Stimulated activated CD4-positive, alpha-beta T cell treated with anti-CD3 and anti-CD28 coated beads, Interleukin-4, amount 100 ng/mL, for 48 hours (primary cell): Measurements from ENCODE around the gene FRMD4A.
"Not testable (repeated sequence)": the region's sequence is repeated elsewhere in the genome, so short reads cannot be mapped to it uniquely, and the experiment has no call there.

Source experiments
- DNase-seq, 2 donors: peaks; one replicate each; pipeline ENCODE4 v3.0.0-alpha.2; 2020; ENCODE audit warnings: low read depth in 2 of 2

The FRMD4A gene

DNA sequence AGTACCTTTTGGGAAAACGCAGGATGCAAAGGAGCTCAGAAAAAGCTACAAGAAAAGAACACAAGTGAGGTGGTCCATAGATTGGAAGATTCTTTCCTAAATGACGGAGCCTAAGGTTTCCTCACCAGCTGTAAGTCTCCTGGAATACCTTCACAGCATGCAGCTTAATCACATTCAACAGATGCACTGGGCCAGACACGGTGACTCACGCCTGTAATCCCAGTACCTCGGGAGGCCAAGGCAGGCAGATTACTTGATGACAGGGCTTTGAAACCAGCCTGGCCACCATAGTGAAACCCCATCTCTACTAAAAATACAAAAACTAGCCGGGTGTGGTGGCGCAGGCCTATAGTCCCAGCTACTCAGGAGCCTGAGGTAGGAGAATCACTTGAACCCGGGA is 228.7 kb downstream of the FRMD4A start:
- DNase-seq: no peak

DNA sequence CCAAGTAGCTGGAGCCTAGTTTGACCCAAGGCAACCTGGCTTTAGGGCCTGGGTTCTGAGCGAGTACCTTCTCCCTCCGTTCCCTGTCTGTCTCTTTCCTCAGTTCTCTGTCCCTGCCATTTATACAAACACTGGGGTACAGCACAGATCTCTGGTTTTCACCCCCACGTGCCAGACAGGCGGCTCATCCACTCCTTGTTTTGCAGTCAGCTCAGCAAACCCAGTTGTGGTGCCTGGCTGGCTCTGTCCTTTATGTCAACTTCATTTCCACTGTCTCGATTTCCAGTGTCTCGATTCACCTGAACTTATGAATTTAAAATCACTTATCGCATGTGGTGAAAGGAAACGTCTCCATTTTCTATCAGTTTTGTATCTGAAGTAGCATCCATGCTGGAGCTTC is 230.8 kb downstream of the FRMD4A start:
- DNase-seq: no peak

DNA sequence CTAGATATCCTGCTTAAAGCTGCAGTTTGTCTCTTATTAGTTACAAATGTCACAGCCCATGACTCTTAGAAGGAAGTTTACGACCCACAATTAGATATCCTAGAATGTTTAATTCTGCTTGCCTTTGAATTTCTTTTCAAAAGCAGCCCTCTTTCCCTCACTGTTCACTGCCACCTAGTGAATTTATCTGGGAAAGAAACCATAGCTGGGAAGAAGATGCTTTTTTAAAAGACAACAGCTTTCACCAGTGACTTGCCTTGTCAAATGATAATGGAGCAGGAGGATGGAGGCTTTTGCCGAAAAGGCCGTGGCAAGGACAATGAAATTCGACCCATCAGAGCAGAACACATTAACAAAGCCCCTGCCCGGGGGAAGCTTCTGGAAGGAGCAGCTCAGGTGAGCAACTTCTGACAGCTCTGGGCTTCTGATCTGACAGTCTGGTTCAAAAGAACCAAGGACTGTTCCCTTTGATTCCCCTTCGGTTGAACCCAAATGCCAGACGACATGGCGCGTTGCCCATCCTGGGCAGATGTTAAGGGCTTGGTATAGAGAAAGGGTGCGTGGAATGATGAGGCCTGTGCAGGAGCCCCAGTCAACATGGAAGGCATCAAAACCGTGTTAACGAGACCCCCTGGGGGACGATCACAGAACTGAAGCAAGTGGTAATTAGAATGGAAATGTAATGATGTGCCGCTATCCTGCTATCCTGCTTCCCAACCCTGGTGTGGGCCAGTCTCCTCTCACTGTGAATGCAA is 236.8 kb downstream of the FRMD4A start:
- DNase-seq: no peak

DNA sequence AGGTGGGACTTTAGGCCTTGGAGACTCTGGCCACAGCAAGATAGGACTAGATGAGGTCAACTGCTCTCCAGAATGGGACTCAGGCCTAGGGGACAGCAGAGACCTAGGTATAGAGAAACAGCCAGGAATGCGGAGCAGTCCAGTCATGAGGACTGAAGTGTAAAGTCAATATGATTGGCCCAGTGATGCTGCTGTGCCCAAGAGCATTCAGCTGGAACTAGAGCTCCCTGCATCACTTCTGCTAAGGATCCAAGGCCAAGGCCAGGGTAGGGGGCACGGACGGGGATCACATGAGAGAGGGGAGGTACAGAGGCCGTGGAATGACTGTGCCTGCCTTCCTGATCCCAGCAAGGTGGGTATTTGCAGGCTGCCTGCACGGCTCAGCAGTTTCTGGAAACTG is 237.9 kb downstream of the FRMD4A start:
- DNase-seq: no peak

DNA sequence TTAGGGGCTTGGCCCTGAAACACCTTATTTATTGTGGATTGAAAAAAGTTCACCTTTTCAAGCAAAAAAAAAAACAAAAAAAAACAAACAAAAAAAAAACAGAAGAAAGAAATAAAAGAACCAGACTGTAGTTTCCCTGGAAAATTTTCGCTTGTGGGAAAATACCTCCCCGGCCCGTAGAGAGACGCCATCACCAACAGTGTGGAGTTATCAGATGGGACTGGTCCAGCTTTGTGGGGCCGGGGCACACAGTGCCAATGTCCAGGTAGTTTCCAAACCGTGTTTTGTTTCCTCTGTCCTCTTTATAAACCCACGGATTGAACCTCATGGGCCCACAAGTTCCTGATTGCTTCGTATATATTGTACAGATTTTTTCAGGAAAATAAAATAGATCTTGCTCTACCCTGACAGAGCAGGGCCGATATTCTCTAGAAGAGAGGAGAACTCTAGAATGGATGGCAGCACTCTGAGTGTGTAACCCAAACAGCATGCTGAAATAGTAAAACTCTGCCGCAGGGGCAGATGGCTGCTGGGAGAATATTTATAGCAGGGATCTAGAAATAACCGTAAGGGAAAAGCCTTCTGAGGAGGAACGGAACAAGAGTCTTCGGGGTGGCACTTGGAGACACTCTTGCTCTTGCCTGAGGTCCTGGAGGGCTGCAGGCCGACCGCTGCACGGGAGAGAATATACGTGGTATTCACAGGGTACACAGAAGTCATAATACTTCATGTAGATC is 241.0 kb downstream of the FRMD4A start:
- DNase-seq: no peak

DNA sequence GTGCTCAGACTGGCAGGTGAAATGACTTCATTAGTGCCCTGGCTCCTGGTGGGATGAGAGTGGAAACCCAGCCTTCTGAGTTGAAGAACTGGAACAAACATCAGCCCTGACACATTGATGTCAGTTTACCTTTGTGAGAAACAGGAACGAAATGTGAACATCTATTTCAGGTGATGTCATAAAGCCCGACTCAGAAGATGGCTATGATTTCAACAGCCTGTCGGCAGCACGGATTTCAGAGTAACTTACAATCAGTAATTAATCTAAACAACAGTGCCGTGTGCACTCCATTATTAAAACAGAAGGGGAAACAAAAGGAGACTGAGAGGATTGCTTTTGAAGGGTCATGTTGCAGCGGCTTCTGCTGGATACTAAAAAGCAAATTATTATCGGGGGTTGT is 243.2 kb downstream of the FRMD4A start:
- no peak for DNase-seq

DNA sequence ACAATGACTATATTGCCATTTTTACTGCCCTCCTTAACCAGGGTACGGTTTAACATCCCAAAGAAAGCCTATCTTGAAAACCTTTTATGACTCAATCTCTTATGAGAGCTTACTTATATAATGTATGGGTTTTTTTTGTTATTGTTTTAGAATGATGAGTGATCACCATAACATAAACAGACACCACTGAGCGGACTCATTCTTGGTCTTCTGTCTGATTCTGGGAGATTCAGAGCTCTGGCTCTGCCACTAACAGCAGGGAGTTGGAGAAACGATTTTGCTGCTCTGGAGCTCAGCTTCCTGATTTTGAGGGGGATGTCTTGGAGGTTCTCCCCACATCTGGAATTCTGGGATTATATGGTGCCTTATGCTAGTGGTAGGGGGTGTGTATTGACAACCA is 244.1 kb downstream of the FRMD4A start:
- no peak for DNase-seq

DNA sequence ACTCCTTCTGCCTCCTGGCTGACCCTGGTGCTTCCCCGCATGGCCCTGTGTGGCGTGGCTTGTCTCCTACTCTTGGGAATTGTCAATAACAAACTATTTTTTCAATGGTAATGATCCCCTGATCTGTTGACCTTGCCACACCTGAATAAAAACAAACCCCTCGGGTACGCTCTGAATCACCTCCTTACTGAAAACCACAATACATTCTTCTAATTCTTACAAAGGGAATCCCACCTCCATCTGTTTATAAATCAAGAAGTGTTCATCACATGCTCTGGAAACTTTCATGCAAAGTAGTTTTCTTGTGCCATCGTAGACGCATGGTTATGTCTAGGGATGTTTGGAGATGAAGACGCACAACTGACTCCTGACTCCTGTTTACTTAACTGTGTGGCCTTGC is 245.8 kb downstream of the FRMD4A start:
- DNase-seq: no peak

DNA sequence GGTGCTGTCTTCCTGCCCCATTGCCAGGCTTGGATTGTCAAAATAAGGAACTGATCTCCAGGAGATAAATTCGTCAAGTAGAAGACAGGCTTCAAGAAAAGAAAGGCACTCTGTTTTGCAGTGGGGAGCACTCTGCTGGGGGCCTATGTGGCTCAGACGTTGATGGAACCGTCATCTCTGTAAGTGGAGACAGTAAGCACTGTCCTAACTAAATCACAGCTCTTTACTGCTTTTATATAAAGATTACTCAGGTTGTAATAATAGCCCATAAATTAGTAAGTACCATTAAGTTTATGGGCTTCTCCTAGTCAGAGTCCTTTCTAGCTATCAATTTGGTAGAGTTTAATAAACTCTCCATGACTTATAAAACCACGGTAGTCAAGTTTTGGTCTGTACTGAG is 249.9 kb downstream of the FRMD4A start:
- DNase-seq: no peak

DNA sequence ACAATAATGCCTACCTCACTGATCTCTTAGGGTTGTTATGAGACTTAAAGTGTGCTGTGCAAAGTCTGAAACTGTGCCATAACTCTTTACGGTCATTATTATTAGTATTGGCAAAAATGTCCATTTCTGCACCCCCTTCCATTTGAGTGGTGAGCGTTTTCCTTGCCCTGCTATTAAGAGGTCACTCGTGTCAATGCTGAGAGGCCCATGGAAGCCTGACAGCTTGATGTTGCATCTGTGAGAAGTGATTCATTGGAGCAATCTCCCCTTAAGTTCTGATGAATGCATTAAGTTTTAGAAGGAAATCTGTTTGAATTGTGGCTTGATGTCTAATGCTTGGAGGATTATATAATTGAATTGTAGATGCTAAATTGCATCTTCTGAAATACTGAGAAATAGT is 253.3 kb downstream of the FRMD4A start:
- DNase-seq: no peak

DNA sequence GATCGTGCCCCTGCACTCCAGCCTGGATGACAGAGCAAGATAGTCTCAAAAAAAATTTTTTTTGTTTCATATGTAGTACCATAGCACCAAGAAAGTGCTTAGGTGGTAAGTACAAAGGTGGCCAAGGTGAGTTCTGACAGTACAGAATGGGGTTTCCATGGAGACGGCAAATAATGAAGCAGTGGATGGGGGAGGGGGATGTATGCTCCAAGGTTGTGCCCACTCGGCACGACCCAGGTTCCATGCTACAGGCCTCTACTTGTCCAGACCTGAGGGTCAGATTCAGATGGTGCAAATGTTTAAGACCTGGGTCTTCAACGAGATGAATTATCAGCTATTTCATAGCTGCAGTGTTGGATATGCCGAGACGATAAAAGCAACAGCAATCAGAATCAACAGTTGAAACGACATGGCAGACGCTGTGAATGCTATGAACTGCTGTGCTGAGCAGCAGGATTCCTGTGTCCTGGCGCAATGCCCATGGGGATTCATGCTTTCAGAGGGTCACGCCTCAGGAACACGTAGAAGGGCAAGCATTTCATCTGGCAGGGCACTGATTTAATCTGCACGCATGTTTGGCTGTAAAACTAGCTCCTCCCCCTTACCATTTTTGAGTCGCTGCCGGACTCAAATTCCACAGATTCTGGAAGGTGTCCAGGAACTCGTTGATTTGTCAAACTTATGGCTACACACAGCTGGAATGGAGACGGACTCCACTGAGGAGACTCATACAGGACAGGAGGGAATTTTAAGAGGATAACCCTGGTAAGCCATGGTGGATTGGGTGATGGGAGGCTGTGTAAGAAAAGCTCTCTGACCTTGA is 256.5 kb downstream of the FRMD4A start:
- no peak for DNase-seq

DNA sequence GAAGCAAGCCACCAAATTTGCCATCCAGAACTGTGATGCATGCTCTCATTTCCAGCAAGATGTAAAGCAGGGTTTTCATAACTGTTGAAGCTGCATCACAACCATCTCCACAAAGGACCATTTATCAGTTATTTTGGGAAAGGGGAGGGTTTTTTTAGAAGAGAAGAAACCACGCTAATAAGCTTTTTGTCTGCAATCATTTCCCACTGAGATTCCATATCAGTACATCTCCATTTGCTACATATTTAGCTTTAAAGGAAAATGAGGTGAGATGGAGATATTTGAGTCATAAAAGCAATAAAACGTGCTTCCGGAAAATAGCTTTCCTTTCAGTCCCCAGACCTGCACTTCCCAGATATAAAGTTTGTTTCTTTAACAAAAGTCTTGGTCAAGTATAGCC is 258.2 kb downstream of the FRMD4A start:
- DNase-seq: no peak

DNA sequence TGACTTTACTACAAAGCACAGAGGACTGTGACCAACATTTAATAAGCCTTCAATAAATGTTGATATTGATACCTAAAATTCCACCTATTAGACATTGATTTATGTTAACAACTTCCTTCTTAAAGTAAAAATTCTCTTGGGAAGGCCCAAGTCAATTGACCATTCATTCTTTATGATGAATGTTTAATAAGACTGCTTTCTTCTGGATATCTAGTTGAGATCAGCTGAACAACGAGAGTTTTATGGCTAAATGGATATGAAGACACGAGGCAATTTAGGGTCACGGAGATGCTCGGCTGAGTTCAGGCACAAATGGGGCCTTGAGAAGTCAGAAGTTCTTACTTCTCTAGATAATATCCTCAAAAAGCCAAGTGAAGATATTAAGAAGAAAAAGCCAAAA is 258.8 kb downstream of the FRMD4A start:
- DNase-seq: no peak

DNA sequence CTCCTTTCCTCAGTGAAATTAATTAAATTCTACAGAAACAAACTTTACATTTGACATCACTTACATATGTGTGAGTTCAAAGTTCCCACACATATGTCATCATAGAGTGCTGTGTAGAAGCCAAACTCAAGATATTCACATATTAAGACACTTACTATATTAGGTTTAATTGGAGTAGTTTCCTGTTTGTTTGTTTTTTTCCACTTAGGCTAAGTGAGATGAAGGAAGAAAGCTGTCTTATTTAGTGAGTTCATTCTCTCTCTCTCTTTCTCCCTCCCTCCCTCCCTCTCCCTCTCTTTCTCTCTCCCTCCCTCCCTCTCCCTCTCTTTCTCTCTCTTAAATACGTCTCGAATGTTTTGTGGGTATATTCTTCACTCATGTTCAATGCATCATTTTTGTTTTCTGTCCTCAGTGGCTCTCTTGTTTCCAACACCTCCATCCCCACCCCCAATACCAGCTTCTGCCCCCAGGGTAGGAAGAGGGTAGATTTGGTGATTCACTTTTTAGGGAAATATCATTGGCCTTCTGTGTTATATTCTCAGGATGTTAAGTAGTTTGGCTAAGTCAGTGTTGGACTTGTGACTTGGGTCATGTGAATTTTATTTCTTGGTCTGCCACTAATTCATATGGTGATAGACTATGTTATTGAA is 262.0 kb downstream of the FRMD4A start:
- no peak for DNase-seq

DNA sequence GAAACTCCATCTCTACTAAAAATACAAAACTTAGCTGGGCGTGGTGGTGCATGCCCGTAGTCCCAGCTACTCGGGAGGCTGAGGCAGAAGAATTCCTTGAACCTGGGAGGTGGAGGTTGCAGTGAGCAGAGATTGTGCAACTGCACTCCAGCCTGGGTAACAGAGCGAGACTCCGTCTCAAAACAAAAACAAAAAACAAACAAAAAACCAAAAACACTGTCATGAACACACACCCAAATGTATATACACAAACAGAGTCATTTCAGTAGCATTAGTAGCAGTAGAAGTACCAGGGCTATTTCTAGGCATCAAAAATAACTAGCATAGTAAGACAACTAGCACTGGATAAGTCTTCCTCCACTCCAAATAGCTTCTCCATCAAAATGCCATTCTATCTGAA is 263.1 kb downstream of the FRMD4A start:
- not testable (repeated sequence) for DNase-seq

DNA sequence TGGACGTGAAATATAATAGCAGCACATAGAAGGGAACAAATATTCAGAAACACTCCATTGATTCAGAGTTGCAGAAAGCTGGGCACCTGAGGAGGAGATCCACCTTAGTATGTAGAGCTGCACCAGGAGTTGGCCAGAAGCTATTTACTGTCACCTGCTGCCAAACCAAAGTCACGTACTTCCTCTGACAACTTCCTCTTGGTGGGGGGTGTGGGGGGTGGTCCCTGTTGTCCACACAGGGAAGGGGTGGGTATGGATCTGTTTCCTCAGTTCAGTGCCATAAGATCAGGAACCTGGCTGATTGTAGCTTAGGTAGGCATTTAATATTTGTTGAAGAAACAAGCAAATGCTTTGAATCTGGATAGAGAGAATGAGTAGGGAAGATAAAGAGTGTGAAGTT is 264.6 kb downstream of the FRMD4A start:
- DNase-seq: no peak

DNA sequence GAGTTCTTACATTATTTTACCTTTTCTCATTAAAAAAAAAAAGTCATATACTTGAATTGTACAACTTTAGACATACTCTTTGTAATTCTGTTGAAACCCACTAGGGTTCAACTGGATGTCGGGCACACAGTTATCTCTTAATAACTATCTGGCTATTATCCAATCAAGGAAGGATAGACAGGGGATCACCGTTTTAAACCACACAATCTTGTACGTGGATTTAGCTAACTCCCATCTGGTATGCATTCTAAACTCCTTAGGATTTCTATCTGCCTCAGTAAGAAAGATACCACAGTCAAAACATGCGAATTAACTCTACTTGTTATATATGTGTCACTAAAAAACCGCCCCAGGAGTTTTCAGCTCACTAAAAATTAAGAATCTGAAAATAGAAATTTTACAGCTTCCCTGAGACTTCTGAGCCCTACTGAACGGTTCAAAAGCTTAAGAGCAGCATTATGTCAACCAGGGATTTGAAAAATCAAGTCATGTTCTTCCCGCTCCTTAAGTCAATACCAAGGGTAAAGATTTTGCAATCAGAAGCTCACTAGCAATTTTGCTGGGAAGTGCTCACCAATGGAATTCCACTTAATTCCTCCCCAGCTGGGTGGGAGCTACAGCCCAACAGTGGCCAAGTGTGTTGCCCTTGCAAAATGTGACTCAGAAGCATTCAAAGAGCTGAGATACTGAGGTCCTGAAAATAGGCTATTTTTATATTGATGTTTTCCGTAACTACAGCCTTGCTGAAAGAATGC is 267.0 kb downstream of the FRMD4A start:
- DNase-seq: no peak

DNA sequence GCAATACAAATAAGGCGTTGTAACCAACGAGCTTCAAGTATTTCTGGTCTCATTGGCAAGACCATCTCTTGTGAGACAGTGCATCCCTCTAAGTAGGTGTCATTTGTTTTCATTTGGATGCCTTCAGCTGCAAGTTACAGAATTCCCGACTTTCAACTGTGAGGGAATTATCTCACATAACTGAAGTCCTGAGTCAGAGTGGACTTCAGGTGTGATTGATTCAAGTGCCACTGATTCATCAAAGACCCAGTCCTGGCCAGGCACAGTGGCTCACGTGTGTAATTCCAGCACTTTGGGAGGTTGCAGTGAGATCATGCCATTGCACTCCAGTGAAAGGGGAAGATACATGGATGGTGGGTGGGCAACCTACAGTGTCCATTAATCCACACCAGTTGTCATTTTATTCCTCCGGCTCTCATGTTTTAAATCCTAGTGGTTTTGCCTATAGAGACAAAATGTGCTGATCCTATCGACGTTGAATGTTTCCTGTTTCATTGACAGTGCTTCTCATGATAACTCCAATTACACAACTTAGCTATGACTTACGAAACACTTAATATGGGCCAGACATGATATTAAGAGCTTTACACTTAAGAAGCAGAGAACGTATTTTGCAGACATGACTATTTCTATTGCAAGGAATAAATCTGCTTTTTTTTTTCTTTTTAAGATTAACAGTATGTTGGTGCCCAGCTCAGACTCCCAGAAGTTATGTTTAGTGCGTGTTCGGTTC is 268.0 kb downstream of the FRMD4A start:
- DNase-seq: no peak

DNA sequence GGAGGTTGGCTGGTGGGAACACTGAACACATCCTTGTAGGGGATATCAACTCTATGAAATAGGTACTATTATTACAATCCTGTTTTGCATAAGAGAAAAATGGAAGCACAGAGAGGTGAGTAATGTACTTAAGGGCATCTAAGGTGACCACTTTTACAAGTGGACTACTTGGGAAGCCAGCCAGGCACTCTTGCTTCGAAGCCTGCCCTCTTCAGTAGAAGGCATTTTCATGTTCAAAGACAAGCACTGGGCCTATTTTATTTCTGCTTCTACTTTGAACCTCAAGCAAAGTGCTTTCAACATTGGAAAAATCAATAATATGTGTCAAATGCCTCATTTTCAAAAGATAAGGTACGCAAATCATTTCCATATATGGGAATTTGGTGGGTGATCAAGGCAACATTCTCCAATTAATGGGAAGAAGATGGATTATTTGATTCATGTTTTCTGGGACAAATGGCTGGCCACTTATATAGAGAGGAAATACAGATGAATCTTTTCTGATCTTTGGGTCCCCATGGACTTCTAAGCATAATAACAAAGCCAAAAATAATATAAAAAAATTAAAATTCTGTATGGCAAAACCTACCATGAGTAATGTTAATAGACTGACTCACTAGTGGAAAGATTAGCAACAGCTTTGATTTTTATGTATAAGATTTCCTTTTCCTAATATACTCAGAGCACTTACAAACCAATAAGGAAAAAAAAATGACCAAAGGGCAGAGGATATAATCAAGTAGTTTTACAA is 270.2 kb downstream of the FRMD4A start:
- DNase-seq: no peak
